Measurements from ENCODE around the gene SAP30BP.

The SAP30BP gene

GRCh38 chr17:75753514-75754377 lies 86.6 kb downstream of the SAP30BP start:
- DNase-seq (ENCODE audit: insufficient read length, low spot score): peak; percentile 60
- peak; percentile 88 for TF ChIP-seq CTCF (IDR thresholded peaks at IDR 0.05; ENCODE audit: insufficient read depth, missing control alignments)
- FAIRE-seq: no peak

- no peak for TF ChIP-seq CTCF (IDR thresholded peaks at IDR 0.05; ENCODE audit: insufficient read depth, missing control alignments)
- DNase-seq (ENCODE audit: insufficient read length, low spot score) (no peak), FAIRE-seq (no peak)
These were observed 87.5 kb downstream of the SAP30BP start for GRCh38 chr17:75754378-75755204.

GRCh38 chr17:75755205-75755901 lies 88.2 kb downstream of the SAP30BP start:
- FAIRE-seq (no peak), DNase-seq (ENCODE audit: insufficient read length, low spot score) (no peak)
- no peak for TF ChIP-seq CTCF (IDR thresholded peaks at IDR 0.05; ENCODE audit: insufficient read depth, missing control alignments)

GRCh38 chr17:75755990-75756389 lies 88.9 kb downstream of the SAP30BP start:
- no peak for DNase-seq (ENCODE audit: insufficient read length, low spot score)
- no peak for TF ChIP-seq CTCF (IDR thresholded peaks at IDR 0.05; ENCODE audit: insufficient read depth, missing control alignments)
- no peak for FAIRE-seq

GRCh38 chr17:75756451-75757085 lies 89.4 kb downstream of the SAP30BP start:
- FAIRE-seq (no peak), DNase-seq (ENCODE audit: insufficient read length, low spot score) (no peak)
- no peak for TF ChIP-seq CTCF (IDR thresholded peaks at IDR 0.05; ENCODE audit: insufficient read depth, missing control alignments)

GRCh38 chr17:75757086-75757681 lies 90.0 kb downstream of the SAP30BP start:
- no peak for TF ChIP-seq CTCF (IDR thresholded peaks at IDR 0.05; ENCODE audit: insufficient read depth, missing control alignments)
- FAIRE-seq: no peak
- no peak for DNase-seq (ENCODE audit: insufficient read length, low spot score)
